SK-N-MC (cell line): ENCODE data around the gene UCK1.
"Not testable (repeated sequence)": the region's sequence is repeated elsewhere in the genome, so short reads cannot be mapped to it uniquely, and the experiment has no call there.

Source experiments
- DNase-seq: peaks from one replicate; pipeline ENCODE4 v3.0.0-alpha.2; 2011; ENCODE audit warnings: low read depth, low spot score
- H3K27ac ChIP-seq: fragments of 200-600 bp; sonication (generic); 2 replicates; pipeline ENCODE4 v1.5.1; 2016; ENCODE audit warnings: mixed run types
- H3K36me3 ChIP-seq: fragments of 200-600 bp; sonication (generic); 2 replicates; pipeline ENCODE4 v1.6.1; 2017; ENCODE audit warnings: antibody characterized with exemption, low read length, mixed read lengths; ENCODE audit not compliant: insufficient read depth
- H3K4me3 ChIP-seq: fragments of 200-600 bp; sonication (generic); 2 replicates; pipeline ENCODE4 v1.5.1; 2016
- H3K9ac ChIP-seq: fragments of 200-600 bp; sonication (generic); 2 replicates; pipeline ENCODE4 v1.8.0; 2017; ENCODE audit warnings: mixed run types, mixed read lengths; ENCODE audit not compliant: insufficient read length
- H3K9me3 ChIP-seq: fragments of 200-600 bp; sonication (generic); 2 replicates; pipeline ENCODE4 v1.6.1; 2017; ENCODE audit warnings: low read depth, mild to moderate bottlenecking, antibody characterized with exemption, low read length, moderate library complexity, mixed read lengths
- EZH2 ChIP-seq: fragments of 200-600 bp; sonication (generic); IDR thresholded peaks from one replicate; pipeline ENCODE4 v1.6.1; 2017; ENCODE audit warnings: antibody characterized with exemption
- FOXP2 ChIP-seq: optimal IDR thresholded peaks from 2 replicates; pipeline ENCODE3; 2011; ENCODE audit warnings: mild to moderate bottlenecking, moderate library complexity; ENCODE audit not compliant: insufficient read depth; ENCODE audit errors: extremely low read length, control extremely low read depth
- POLR2AphosphoS5 ChIP-seq: IDR thresholded peaks from 2 replicates; pipeline ENCODE4 v1.6.1; 2012; ENCODE audit warnings: mild to moderate bottlenecking, low read depth, low read length, borderline replicate concordance

UCK1 gene

GRCh38 chr9:131521203-131521602, 9.9 kb downstream of the UCK1 start:
- no peak for TF ChIP-seq FOXP2
- TF ChIP-seq EZH2: no peak
- no peak for TF ChIP-seq POLR2AphosphoS5
- Histone ChIP-seq H3K9me3 (no peaks in the 10 kb centered on the region), H3K4me3 (no peak overlapping the region), H3K27ac (no peak overlapping the region), H3K9ac (no peak overlapping the region), H3K36me3 (peaks cover 52% of the 10 kb centered on the region)
- no peak for DNase-seq

- no peak overlapping the region for H3K4me3 ChIP-seq
- H3K27ac ChIP-seq: no peak overlapping the region
- no peak overlapping the region for H3K9ac ChIP-seq
- H3K36me3 ChIP-seq: peaks cover 53% of the 10 kb centered on the region
- H3K9me3 ChIP-seq: no peaks in the 10 kb centered on the region
- TF ChIP-seq FOXP2 (no peak), POLR2AphosphoS5 (no peak)
- no peak for DNase-seq
These were observed 10.6 kb downstream of the UCK1 start for GRCh38 chr9:131520503-131520902.

- peaks cover 43% of the 10 kb centered on the region for H3K36me3 ChIP-seq
- H3K4me3 ChIP-seq: no peak overlapping the region
- no peaks in the 10 kb centered on the region for H3K9me3 ChIP-seq
- no peak overlapping the region for H3K9ac ChIP-seq
- TF ChIP-seq FOXP2 (no peak), EZH2 (no peak), POLR2AphosphoS5 (no peak)
- H3K27ac ChIP-seq: no peak overlapping the region
- no peak for DNase-seq
These were observed 12.5 kb downstream of the UCK1 start for GRCh38 chr9:131518553-131518952.

GRCh38 chr9:131517761-131518190, 13.3 kb downstream of the UCK1 start:
- H3K4me3 ChIP-seq: no peak overlapping the region
- no peak overlapping the region for H3K27ac ChIP-seq
- H3K9me3 ChIP-seq: no peaks in the 10 kb centered on the region
- H3K9ac ChIP-seq: no peak overlapping the region
- peaks cover 37% of the 10 kb centered on the region for H3K36me3 ChIP-seq
- TF ChIP-seq POLR2AphosphoS5 (no peak), EZH2 (no peak), FOXP2 (no peak)
- no peak for DNase-seq

GRCh38 chr9:131516930-131517329, 14.1 kb downstream of the UCK1 start:
- no peak for TF ChIP-seq POLR2AphosphoS5
- Histone ChIP-seq H3K9ac (no peak overlapping the region), H3K27ac (no peak overlapping the region), H3K36me3 (peaks cover 42% of the 10 kb centered on the region), H3K4me3 (no peak overlapping the region), H3K9me3 (no peaks in the 10 kb centered on the region)
- DNase-seq: no peak

GRCh38 chr9:131516100-131516499, 15.0 kb downstream of the UCK1 start:
- Histone ChIP-seq H3K36me3 (peaks cover 43% of the 10 kb centered on the region), H3K9ac (no peak overlapping the region), H3K9me3 (no peaks in the 10 kb centered on the region), H3K27ac (no peak overlapping the region), H3K4me3 (no peak overlapping the region)
- no peak for DNase-seq
- TF ChIP-seq POLR2AphosphoS5 (no peak), EZH2 (no peak), FOXP2 (no peak)

- H3K27ac ChIP-seq, H3K9me3 ChIP-seq, DNase-seq, H3K4me3 ChIP-seq, H3K9ac ChIP-seq: not testable (repeated sequence)
- peaks cover 43% of the 10 kb centered on the region for H3K36me3 ChIP-seq
These were observed 15.5 kb downstream of the UCK1 start for GRCh38 chr9:131515559-131516031.

GRCh38 chr9:131513177-131513576, 17.9 kb downstream of the UCK1 start:
- no peak for DNase-seq
- Histone ChIP-seq H3K9me3 (no peaks in the 10 kb centered on the region), H3K4me3 (no peak overlapping the region), H3K36me3 (peaks cover 34% of the 10 kb centered on the region), H3K9ac (no peak overlapping the region), H3K27ac (no peak overlapping the region)
- TF ChIP-seq POLR2AphosphoS5 (no peak), EZH2 (no peak), FOXP2 (no peak)

- no peak overlapping the region for H3K9ac ChIP-seq
- no peaks in the 10 kb centered on the region for H3K9me3 ChIP-seq
- peaks cover 32% of the 10 kb centered on the region for H3K36me3 ChIP-seq
- H3K27ac ChIP-seq: no peak overlapping the region
- DNase-seq: no peak
- no peak for TF ChIP-seq POLR2AphosphoS5
- no peak for TF ChIP-seq EZH2
- TF ChIP-seq FOXP2: no peak
- no peak overlapping the region for H3K4me3 ChIP-seq
These were observed 19.2 kb downstream of the UCK1 start for GRCh38 chr9:131511880-131512279.

- Histone ChIP-seq H3K9me3 (no peaks in the 10 kb centered on the region), H3K27ac (no peak overlapping the region), H3K36me3 (peaks cover 28% of the 10 kb centered on the region), H3K9ac (no peak overlapping the region), H3K4me3 (no peak overlapping the region)
- no peak for DNase-seq
- no peak for TF ChIP-seq EZH2
- no peak for TF ChIP-seq FOXP2
- TF ChIP-seq POLR2AphosphoS5: no peak
These were observed 19.6 kb downstream of the UCK1 start for GRCh38 chr9:131511416-131511815.

- Histone ChIP-seq H3K9me3 (no peaks in the 10 kb centered on the region), H3K36me3 (peaks cover 5% of the 10 kb centered on the region; the same call in 1 of the 2 replicates), H3K9ac (no peak overlapping the region), H3K27ac (no peak overlapping the region), H3K4me3 (no peak overlapping the region)
- TF ChIP-seq EZH2 (no peak), FOXP2 (no peak), POLR2AphosphoS5 (no peak)
- no peak for DNase-seq
These were observed 26.1 kb downstream of the UCK1 start for GRCh38 chr9:131505012-131505411.
